Natural killer cell (primary cell): ENCODE measurements around the gene HTATSF1. TPM values are rescaled to one million over a fixed set of nuclear protein-coding genes. Genes with fewer than 3 reads are reported as not detected.

Experiments
- ATAC-seq, 3 donors: fragments of 150-1000 bp in 2 of 3; fragments of 200-7000 bp in 1 of 3; cut with Tn5 transposase; 1 replicate in 1 of 3; 2 replicates in 2 of 3; pipeline ENCODE4 v1.10.0; 2021; ENCODE audit warnings: mild to moderate bottlenecking in 2 of 3, moderate library complexity in 2 of 3
- DNase-seq, 2 donors: peaks; one replicate each; pipeline versions ENCODE4 v3.0.0 to v3.0.0-alpha.2; 2013 to 2021; ENCODE audit warnings: mixed read lengths in 1 of 2
- H3K27ac ChIP-seq: one replicate; pipeline ENCODE4 v1.5.1; 2013; ENCODE audit warnings: mild to moderate bottlenecking, low read length
- H3K27me3 ChIP-seq: one replicate; pipeline ENCODE4 v1.6.1; 2013; ENCODE audit warnings: low read length; ENCODE audit not compliant: control insufficient read depth, insufficient read depth
- H3K36me3 ChIP-seq: one replicate; pipeline ENCODE4 v1.6.1; 2013; ENCODE audit warnings: low read length; ENCODE audit not compliant: control insufficient read depth, insufficient read depth
- H3K4me1 ChIP-seq: one replicate; pipeline ENCODE4 v1.6.1; 2013; ENCODE audit warnings: low read length; ENCODE audit not compliant: control insufficient read depth, insufficient read depth
- H3K4me3 ChIP-seq: one replicate; pipeline ENCODE4 v1.5.1; 2013; ENCODE audit warnings: low read length
- H3K9me3 ChIP-seq: one replicate; pipeline ENCODE4 v1.6.1; 2013; ENCODE audit warnings: low read length; ENCODE audit not compliant: control insufficient read depth, insufficient read depth
- H3K27ac Mint-ChIP-seq, 2 donors: one replicate each; pipeline ENCODE4 v1.8.0; 2022; ENCODE audit warnings: mild to moderate bottlenecking in 2 of 2, mixed read lengths in 2 of 2, moderate library complexity in 1 of 2
- H3K27me3 Mint-ChIP-seq, 2 donors: one replicate each; pipeline ENCODE4 v1.8.0; 2022; ENCODE audit warnings: low read depth in 2 of 2, mixed read lengths in 2 of 2
- H3K36me3 Mint-ChIP-seq: one replicate; pipeline ENCODE4 v1.8.0; 2022; ENCODE audit warnings: mixed read lengths
- H3K4me1 Mint-ChIP-seq, 2 donors: one replicate each; pipeline ENCODE4 v1.8.0; 2022; ENCODE audit warnings: mixed read lengths in 2 of 2
- H3K4me3 Mint-ChIP-seq: one replicate; pipeline ENCODE4 v1.8.0; 2022; ENCODE audit warnings: mild to moderate bottlenecking, moderate library complexity, mixed read lengths
- H3K9me3 Mint-ChIP-seq, 2 donors: one replicate each; pipeline ENCODE4 v1.8.0; 2022; ENCODE audit warnings: mixed read lengths in 2 of 2
- WGBS: methylation state at CpG from one replicate; pipeline ENCODE4 v1.1.7; 2013; ENCODE audit warnings: missing lambda C conversion rate; ENCODE audit not compliant: insufficient coverage; 5-methylcytosine and 5-hydroxymethylcytosine counted together
- intact Hi-C: fragments of 100-400 bp; cut with micrococcal nuclease; formaldehyde crosslinking; loops from one replicate; pipeline ENCODE4 v1.14.2; 2022
- total RNA-seq, 4 donors: library from RNA; stranded (reverse); fragments of 120-200 nt in 1 of 4; gene quantifications; one replicate each; pipeline versions ENCODE4 v1.2.3 to v1.2.4, GENCODE V29; 2013 to 2022
- TF ChIP-seq, protein P1 (sequence below): fragments of 200-600 bp; IDR thresholded peaks from one replicate; pipeline ENCODE4 v1.8.0; 2022; ENCODE audit warnings: antibody characterized with exemption

The HTATSF1 gene, protein sequence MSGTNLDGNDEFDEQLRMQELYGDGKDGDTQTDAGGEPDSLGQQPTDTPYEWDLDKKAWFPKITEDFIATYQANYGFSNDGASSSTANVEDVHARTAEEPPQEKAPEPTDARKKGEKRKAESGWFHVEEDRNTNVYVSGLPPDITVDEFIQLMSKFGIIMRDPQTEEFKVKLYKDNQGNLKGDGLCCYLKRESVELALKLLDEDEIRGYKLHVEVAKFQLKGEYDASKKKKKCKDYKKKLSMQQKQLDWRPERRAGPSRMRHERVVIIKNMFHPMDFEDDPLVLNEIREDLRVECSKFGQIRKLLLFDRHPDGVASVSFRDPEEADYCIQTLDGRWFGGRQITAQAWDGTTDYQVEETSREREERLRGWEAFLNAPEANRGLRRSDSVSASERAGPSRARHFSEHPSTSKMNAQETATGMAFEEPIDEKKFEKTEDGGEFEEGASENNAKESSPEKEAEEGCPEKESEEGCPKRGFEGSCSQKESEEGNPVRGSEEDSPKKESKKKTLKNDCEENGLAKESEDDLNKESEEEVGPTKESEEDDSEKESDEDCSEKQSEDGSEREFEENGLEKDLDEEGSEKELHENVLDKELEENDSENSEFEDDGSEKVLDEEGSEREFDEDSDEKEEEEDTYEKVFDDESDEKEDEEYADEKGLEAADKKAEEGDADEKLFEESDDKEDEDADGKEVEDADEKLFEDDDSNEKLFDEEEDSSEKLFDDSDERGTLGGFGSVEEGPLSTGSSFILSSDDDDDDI
- total RNA-seq, result 10 to 100 TPM; 26.4 to 30.4 (median 28.2) TPM
- 51.8 TPM for total RNA-seq (2013)

DNA sequence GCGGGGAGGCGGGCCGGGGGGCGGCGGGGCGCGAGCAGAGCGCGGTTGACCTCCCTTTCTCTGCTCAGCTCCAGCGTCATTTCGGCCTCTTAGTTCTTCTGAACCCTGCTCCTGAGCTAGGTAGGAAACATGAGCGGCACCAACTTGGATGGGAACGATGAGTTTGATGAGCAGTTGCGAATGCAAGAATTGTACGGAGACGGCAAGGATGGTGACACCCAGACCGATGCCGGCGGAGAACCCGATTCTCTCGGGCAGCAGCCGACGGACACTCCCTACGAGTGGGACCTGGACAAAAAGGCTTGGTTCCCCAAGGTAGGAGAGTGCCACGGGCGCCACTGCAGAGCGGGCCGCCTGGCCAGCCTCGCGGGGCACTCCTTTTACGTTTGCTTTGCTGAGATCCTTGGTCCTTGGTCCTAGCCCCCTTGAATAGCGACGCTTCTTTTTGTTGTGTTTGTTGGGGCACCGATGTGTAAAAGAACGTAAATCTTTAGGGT is at the start of gene HTATSF1:
TSS of gene HTATSF1 (plus strand) at position 37 of the 497 bp plus-strand sequence. CDS start at position 130, 93 bp downstream.
- no peaks in the 10 kb centered on the region for H3K9me3 ChIP-seq
- DNase-seq (no peak), ATAC-seq (peak in 1 of 3 donors; percentile 0)
- H3K4me3 Mint-ChIP-seq, result peak within 1 kb of the TSS; percentile 89
- H3K4me1 ChIP-seq, result peaks cover 5% of the 10 kb centered on the region
- peaks cover 12 to 16% of the 10 kb centered on the region in 2 donors for H3K4me1 Mint-ChIP-seq
- H3K27me3 Mint-ChIP-seq, result peaks cover 0 to 3% of the 10 kb centered on the region in 2 donors
- H3K27ac Mint-ChIP-seq, result peak within 1 kb of the TSS; percentile 93
- 0% methylated on average over 30 of the region's 35 CpGs for WGBS
- H3K4me3 ChIP-seq, result peak within 1 kb of the TSS; percentile 84
- intact Hi-C loops, result loop anchor here (2.0 to 10.0 kb wide), 3 partner anchors 89 to 523 kb away; partner anchors contain the start of gene MMGT1
- peaks cover 13% of the 10 kb centered on the region for H3K36me3 ChIP-seq
- H3K9me3 Mint-ChIP-seq, result no peaks in the 10 kb centered on the region
- no peaks in the 10 kb centered on the region for H3K27me3 ChIP-seq
- TF ChIP-seq, protein P1, sequence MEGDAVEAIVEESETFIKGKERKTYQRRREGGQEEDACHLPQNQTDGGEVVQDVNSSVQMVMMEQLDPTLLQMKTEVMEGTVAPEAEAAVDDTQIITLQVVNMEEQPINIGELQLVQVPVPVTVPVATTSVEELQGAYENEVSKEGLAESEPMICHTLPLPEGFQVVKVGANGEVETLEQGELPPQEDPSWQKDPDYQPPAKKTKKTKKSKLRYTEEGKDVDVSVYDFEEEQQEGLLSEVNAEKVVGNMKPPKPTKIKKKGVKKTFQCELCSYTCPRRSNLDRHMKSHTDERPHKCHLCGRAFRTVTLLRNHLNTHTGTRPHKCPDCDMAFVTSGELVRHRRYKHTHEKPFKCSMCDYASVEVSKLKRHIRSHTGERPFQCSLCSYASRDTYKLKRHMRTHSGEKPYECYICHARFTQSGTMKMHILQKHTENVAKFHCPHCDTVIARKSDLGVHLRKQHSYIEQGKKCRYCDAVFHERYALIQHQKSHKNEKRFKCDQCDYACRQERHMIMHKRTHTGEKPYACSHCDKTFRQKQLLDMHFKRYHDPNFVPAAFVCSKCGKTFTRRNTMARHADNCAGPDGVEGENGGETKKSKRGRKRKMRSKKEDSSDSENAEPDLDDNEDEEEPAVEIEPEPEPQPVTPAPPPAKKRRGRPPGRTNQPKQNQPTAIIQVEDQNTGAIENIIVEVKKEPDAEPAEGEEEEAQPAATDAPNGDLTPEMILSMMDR, result no peak
- peak within 1 kb of the TSS; percentile 96 for H3K27ac ChIP-seq
- H3K36me3 Mint-ChIP-seq, result peaks cover 7% of the 10 kb centered on the region

DNA sequence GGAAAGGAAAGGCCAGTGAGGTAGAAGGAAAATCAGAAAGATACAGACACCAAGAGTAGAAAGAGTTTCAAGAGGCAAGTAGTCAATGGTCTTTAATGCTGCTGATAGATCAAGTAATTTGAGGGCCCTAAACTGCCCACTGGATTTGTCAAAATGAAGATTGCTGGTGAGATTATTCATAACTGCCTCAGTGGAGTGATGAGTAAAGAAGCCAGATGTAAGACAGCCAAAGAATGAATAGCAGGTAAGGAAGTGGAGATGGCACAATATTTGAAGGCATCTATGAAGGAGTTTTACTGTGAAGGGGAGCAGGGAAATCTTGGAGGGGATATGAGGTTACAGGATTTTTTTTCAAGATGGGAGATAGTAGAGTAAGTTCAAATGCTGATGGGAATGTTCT is 49.4 kb upstream of the HTATSF1 start:
- H3K4me3 ChIP-seq, result no peak overlapping the region

DNA sequence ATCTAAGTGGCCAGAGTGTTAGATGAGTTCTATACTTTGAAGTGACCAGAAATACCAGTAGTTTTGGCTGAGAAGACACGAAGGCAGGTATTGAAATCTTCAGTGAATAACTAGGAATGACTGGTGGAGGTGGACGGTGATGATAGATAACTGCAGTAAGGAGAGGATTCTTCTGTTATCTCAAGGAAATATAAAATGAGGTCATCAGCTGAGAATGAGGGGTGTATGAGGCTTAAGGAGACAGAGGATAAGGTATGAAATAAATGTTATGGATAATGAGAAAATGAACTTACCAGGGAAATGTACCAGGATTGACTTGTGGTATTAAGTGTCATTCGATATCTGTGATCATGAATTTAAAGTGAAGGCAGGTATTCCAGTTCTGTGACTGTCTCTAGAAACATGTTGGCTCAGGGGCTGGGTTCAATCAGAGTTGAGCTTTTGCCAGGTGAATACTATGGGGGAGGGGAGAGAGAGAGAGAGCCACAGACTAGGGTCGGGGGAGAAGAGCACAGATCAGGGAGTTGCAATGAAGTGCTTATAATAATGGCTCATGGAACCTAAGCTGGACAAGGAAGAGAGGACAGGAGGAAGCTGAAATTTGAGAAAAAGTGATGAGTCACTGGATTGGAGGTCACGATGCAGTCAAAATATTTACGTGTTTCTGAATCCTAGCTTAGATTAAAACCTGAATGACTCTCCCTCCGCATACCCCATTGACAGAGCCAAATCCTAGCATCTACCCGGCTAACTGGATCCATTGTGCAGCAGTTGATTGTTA is 47.2 kb upstream of the HTATSF1 start:
- TF ChIP-seq, protein P1, result no peak
- H3K36me3 ChIP-seq, result no peaks in the 10 kb centered on the region
- ATAC-seq (no peak), DNase-seq (no peak)
- Mint-ChIP-seq H3K4me3 (no peak overlapping the region), H3K27me3 (no peaks in the 10 kb centered on the region), H3K27ac (no peak overlapping the region), H3K4me1 (no peaks in the 10 kb centered on the region), H3K36me3 (no peaks in the 10 kb centered on the region), H3K9me3 (no peaks in the 10 kb centered on the region)
- no peak overlapping the region for H3K27ac ChIP-seq
- H3K9me3 ChIP-seq, result no peaks in the 10 kb centered on the region
- 79% methylated on average over 6 of the region's 8 CpGs for WGBS
- intact Hi-C loops, result no loop called here
- H3K4me3 ChIP-seq, result no peak overlapping the region
- no peaks in the 10 kb centered on the region for H3K4me1 ChIP-seq
- no peaks in the 10 kb centered on the region for H3K27me3 ChIP-seq

More for the DNA sequence above, 49.4 kb upstream of the HTATSF1 start:
- ATAC-seq, result no peak
- H3K4me1 ChIP-seq, result no peaks in the 10 kb centered on the region
- no peaks in the 10 kb centered on the region for H3K36me3 Mint-ChIP-seq
- H3K9me3 ChIP-seq, result no peaks in the 10 kb centered on the region
- TF ChIP-seq, protein P1, result no peak
- no peak overlapping the region for H3K27ac Mint-ChIP-seq
- no peaks in the 10 kb centered on the region for H3K9me3 Mint-ChIP-seq
- DNase-seq, result no peak
- no peaks in the 10 kb centered on the region for H3K27me3 ChIP-seq
- intact Hi-C loops, result no loop called here
- no peaks in the 10 kb centered on the region for H3K4me1 Mint-ChIP-seq
- H3K27ac ChIP-seq, result no peak overlapping the region
- no peak overlapping the region for H3K4me3 Mint-ChIP-seq
- H3K36me3 ChIP-seq, result no peaks in the 10 kb centered on the region
- no peaks in the 10 kb centered on the region for H3K27me3 Mint-ChIP-seq
